HG03066 (cell line): ENCODE measurements around the gene OR2T3.
"Not testable (repeated sequence)": the region's sequence is repeated elsewhere in the genome, so short reads cannot be mapped to it uniquely, and the experiment has no call there.

Experiments
- ATAC-seq: cut with Tn5 transposase; IDR thresholded peaks from one replicate; pipeline ENCODE4 v1.9.1; 2021; ENCODE audit warnings: low read depth; ENCODE audit not compliant: unreplicated experiment

The OR2T3 gene

GRCh38 chr1:248459117-248459516 lies 14.0 kb upstream of the OR2T3 start:
- not testable (repeated sequence) for ATAC-seq

- ATAC-seq: no peak
These were observed 2.0 kb upstream of the OR2T3 start for GRCh38 chr1:248471154-248471553.

- not testable (repeated sequence) for ATAC-seq
These were observed 1.0 kb upstream of the OR2T3 start for GRCh38 chr1:248472111-248472510.

GRCh38 chr1:248475660-248476059 lies 2.5 kb downstream of the OR2T3 start:
- ATAC-seq: not testable (repeated sequence)

GRCh38 chr1:248481686-248482579 lies 8.8 kb downstream of the OR2T3 start:
- ATAC-seq: peak; percentile 90

- ATAC-seq: not testable (repeated sequence)
These were observed 15.1 kb downstream of the OR2T3 start, which contains the start of gene OR2T5 for GRCh38 chr1:248488289-248488688. TSS of gene OR2T5 (plus strand) at chr1:248488589. CDS start at chr1:248488589, 0 bp downstream.

GRCh38 chr1:248496661-248497060 lies 23.5 kb downstream of the OR2T3 start:
- ATAC-seq: not testable (repeated sequence)

GRCh38 chr1:248500305-248501035 lies 27.3 kb downstream of the OR2T3 start:
- ATAC-seq: not testable (repeated sequence)

- ATAC-seq: not testable (repeated sequence)
These were observed 34.6 kb downstream of the OR2T3 start, which contains the start of gene OR2G6 for GRCh38 chr1:248507773-248508172. TSS of gene OR2G6 (plus strand) at chr1:248508073. CDS start at chr1:248521647, 13,574 bp downstream.

- not testable (repeated sequence) for ATAC-seq
These were observed 37.1 kb downstream of the OR2T3 start for GRCh38 chr1:248510217-248510616.

GRCh38 chr1:248521856-248522255 lies 48.7 kb downstream of the OR2T3 start:
- ATAC-seq: no peak
